A673 (cell line): Measurements from ENCODE around the gene MKI67.

Source experiments
- EZH2 ChIP-seq: fragments of 200-600 bp; sonication (generic); IDR thresholded peaks from 2 replicates; pipeline ENCODE4 v1.6.1; 2017; ENCODE audit warnings: borderline replicate concordance, low read depth, mild to moderate bottlenecking, mixed read lengths, antibody characterized with exemption, low read length; ENCODE audit not compliant: poor library complexity, severe bottlenecking
- TF ChIP-seq, protein P1 (sequence below): fragments of 300-800, 200-600 bp; sonication (generic); conservative IDR thresholded peaks from 2 replicates; pipeline ENCODE4 v1.5.1; 2017; ENCODE audit warnings: low read depth, mild to moderate bottlenecking, antibody characterized with exemption, low read length, moderate library complexity, mixed read lengths

DNA sequence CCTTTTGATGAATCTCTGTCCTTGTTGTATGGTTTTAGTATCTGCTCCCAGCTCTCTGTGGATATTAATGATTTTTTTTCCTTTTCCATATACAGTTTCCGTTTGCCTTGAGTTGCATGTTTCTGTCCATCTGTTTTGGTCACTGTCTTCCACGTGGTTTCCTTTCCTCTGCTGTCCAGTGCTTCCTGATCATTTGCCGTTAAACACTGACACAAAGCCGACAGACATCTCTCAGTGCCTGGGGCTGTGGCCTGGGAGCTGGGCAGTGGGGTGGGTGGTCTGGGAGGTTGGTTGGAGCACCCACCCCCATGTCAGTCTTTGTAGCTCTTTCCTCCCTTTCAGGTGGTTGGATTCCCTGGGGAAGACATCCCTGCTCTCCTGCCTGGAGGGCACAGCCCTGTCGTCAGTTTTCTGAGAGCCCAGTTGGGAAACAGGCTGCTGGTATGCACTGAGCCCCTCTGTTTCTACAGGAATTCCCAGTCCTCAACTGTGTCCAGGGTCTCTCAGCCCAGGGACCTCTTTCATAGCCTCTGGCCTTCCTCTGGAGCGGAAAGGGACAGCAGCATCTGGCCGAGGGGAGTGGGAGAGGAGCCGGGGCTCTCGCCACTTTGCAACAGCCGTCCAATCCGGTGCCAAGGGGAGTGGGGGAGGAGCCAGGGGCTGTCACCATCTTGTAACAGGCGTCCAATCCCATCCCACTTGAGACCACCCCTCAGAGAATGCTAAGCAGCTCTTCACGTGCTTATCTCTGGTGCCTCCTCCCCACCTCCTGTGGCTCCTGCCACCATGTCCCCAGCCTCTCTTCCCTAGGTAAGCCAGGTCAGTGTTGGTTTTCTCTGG is 26.7 kb upstream of the MKI67 start:
- TF ChIP-seq, protein P1, sequence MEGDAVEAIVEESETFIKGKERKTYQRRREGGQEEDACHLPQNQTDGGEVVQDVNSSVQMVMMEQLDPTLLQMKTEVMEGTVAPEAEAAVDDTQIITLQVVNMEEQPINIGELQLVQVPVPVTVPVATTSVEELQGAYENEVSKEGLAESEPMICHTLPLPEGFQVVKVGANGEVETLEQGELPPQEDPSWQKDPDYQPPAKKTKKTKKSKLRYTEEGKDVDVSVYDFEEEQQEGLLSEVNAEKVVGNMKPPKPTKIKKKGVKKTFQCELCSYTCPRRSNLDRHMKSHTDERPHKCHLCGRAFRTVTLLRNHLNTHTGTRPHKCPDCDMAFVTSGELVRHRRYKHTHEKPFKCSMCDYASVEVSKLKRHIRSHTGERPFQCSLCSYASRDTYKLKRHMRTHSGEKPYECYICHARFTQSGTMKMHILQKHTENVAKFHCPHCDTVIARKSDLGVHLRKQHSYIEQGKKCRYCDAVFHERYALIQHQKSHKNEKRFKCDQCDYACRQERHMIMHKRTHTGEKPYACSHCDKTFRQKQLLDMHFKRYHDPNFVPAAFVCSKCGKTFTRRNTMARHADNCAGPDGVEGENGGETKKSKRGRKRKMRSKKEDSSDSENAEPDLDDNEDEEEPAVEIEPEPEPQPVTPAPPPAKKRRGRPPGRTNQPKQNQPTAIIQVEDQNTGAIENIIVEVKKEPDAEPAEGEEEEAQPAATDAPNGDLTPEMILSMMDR: no peak
- no peak for TF ChIP-seq EZH2
